CD4-positive, alpha-beta T cell treated with Interleukin-12 subunit alpha and Interleukin-12 subunit beta, for 1 hour (primary cell): ENCODE results near the gene ATF5.
"Not testable (repeated sequence)": the region's sequence is repeated elsewhere in the genome, so short reads cannot be mapped to it uniquely, and the experiment has no call there.

Source experiments
- DNase-seq: peaks from one replicate; pipeline ENCODE4 v3.0.0-alpha.2; 2020

The ATF5 gene

DNA sequence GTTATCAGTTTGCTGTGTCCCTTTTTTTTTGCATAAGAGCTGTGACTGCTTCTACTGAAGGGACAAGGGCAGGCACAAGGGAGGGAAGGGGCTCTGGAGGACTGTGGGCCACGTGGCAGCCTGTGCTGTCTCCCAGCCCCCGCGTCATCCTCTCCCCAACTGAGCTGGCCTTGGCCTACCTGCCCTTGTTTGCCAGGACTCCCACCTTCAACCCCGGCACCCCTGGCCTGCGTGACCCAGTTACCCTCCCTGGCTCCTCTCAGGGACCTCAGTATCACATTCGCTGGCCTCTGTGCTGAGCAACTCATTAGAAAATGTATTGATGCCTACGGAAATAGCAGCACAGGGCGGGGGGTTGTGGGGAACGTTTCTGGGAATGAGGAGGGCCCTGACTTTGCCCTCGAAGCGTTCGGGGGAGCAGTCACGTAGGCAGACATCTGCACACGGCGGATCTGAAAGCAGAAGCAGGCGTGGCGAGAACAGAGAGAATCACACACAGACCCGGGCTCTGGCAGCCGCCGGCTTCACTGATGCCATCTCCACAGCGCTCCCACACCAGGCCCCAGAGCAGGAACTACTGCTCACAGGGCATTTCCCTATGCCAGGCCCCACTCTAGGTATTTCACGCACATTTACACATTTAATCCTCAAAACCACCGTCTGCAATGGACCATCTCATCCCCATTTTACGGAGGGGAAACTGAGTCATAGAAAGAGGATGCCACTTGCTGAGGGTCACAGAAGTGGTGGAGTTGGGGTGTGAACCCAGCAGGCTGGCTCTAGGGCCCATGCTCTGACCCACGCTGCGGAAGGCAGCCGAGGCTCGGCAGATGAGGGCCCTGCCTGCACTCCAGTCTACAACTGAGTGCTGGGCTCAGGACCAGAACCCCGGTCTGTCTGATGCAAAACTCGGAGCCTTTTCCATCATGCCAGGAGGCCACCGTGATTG is 5.7 kb upstream of the ATF5 start:
- DNase-seq = no peak

DNA sequence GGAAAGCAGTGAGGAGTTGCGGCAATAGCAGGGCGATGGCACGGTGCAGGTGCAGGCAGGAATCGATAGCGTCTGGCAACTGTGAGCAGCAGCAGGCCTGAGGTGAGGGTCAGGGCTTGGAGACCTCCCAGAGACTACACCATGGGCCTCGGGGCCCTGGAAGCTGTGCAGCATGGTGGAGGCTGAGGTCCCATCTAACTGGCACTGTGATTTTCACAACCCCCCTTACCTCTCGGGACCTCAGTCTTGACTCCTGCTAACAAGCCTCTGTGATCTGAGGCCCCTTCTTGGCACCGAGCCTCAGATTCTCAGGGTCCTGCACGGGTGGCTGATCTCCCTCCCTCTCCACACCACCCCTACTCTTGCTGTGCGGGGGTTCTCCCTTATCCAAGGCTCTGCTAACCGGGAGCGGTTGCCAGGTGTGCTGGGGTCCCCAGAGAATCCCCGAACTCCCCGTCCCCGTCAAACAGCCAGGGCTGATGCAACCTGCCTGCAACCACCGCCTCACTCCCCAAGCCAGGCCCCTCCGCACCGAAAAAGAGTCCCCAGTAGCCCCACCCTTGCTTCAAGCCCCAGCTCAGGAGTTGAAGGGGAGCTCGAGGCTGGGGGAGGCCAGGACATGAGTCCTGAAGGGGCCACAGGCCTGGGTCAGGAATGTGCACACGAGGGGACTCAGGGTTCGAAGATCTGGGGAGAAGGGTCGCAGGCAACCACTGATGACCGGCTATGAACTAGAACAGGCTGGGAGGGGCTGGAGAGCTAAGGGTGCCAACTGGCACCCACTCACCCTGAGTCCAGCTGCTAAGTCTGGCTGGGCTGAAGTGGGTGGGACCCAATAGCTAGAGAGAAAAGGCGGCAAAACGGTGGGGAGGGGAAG is 4.8 kb upstream of the ATF5 start:
- no peak for DNase-seq

GRCh38 chr19:49924881-49925210 is 4.2 kb upstream of the ATF5 start:
- DNase-seq = not testable (repeated sequence)

DNA sequence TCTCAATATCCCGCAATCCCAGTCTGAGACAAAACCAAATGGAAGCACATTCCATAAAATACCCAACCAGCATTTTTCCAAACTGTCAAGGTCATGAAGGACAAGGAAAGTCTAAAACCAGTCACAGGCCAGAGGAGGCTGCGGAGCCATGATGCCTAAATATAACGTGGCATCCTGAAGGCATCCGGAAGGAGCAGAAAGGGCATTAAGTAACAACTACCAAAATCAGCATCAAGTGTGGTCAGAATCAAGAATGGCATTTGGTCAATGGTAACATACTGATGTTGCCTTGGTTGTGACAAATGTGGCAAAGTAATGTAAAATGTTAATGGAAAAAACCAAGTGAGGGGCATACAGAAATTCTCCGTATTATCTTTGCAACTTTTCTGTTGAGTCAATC is 3.5 kb upstream of the ATF5 start:
- no peak for DNase-seq

GRCh38 chr19:49926515-49926914 is 2.5 kb upstream of the ATF5 start:
- DNase-seq = no peak

DNA sequence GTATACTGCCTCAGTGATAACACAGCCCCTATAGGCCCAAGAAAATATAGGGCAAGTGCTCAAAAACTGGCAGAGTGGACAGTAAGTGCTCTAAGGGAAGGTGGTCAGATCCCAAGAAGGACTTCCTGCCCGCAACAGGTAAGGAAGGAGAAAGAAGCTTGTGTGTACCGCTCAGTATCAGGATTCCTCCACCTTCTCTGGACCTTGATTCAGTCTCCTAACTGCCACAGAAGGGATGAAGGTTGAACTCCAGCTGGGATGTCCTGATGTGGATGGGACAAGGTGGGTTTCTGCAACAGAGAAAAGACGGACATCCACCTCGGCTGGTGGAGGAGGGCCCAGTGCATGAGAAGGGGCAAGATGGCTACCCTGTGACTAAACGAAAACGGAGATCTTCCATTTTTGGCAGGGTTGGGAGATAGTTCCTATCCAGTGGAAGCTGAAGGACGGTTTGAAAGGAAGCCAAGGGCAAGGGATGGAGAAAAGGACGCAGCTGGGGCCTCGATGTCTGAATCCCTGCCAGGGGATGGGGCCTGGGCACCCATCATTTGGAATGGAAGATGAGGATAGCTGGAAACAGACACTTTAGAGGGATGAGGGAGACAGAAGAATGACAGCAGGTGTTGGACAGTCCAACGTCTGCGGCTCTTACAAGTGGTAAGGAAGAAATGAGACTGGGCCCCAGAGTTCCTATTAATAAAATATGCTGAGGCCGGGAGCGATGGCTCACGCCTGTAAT is 1.3 kb upstream of the ATF5 start:
- DNase-seq = no peak

GRCh38 chr19:49929611-49930482 is 842 bp downstream of the ATF5 start:
- DNase-seq = peak; percentile 96

DNA sequence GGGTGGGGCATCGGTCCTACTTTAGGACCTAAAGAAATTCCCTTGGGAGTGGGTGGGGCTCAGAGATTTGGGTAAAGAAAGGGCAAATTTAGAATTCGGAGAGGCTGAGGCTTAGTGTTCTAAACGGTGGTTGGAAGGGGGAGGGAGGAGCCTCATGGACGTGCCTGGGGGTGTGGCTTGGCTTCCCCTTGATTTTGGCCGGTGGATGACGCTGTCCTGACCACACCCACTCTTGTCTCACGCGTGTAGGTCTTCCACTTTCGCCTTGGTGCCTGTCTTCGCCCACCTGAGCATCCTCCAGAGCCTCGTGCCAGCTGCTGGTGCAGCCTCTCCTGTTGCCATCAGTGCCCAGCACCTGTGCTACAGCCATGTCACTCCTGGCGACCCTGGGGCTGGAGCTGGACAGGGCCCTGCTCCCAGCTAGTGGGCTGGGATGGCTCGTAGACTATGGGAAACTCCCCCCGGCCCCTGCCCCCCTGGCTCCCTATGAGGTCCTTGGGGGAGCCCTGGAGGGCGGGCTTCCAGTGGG is 1.5 kb downstream of the ATF5 start:
- DNase-seq = peak; percentile 27

DNA sequence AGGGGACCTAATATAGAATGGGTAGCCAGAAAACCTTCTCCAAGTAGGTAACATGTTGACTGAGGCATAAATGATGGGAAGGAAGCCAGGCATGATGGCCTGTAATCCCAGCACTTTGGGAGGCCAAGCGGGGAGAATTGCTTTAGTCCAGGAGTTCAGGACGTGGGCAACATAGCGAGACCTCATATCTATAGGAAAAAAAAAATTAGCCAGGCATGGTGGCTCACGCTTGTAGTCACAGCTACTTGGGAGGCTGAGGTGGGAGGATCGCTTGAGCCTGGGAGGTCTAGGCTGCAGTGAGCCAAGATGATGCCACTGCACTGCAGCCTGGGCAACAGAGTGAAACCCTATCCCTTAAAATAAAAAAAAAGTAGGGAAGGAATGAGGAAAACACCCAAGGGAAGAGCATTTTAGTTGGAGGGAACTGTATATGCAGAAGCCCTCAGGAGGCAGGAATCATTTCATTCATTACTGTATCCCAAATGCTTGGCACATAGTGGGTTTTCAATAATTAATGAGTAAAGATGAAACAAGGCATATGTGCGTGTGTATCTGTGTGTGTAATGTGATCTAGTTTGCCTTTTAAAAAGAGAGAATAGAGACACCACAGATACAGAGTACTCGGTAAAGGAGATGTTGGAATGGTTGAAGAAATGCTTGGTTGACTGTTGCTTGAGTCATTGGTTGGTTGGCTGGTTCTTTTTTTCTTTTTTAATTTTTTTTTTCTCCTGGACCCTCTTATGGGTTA is 2.5 kb downstream of the ATF5 start:
- DNase-seq = no peak

DNA sequence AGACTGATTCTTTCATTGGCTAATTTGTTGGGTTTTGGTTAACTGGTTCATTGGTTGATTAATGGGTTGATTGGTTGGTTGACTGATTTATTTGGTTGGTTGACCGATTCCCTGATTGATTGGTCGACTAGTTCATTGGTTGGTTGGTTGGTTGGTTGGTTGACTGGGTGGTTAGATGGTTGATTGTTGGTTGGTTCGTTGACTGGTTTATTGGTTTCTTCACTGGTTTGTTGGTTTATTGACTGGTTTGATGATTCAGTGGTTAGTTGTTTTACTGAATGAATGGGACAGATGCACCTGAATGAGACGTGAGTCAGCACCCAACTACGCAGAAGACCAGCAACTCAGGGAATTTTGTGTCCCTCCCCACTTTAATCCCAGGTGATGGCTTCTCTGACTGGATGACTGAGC is 3.0 kb downstream of the ATF5 start:
- DNase-seq = no peak

DNA sequence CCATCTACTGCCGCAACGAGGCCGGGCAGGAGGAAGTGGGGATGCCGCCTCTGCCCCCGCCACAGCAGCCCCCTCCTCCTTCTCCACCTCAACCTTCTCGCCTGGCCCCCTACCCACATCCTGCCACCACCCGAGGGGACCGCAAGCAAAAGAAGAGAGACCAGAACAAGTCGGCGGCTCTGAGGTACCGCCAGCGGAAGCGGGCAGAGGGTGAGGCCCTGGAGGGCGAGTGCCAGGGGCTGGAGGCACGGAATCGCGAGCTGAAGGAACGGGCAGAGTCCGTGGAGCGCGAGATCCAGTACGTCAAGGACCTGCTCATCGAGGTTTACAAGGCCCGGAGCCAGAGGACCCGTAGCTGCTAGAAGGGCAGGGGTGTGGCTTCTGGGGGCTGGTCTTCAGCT is 3.7 kb downstream of the ATF5 start:
- peak; percentile 63 for DNase-seq

DNA sequence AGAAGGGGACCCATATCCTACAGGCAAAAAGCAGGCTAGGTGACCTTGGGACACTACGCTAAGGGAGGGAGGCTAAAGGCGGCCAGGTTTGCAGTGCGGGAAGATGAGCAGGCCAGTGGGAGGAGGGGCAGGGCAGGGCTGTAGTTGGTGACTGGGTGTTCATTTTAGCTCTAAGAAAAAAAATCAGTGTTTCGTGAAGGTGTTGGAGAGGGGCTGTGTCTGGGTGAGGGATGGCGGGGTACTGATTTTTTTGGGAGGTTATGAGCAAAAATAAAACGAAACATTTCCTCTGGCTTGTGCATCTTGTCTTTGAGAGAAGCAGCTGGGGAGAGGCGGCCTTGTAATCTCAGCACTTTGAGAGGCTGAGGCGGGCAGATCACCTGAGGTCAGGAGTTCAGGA is 4.6 kb downstream of the ATF5 start:
- no peak for DNase-seq

GRCh38 chr19:49936549-49936948 is 7.5 kb downstream of the ATF5 start:
- no peak for DNase-seq

GRCh38 chr19:49937750-49938381 is 8.9 kb downstream of the ATF5 start:
- DNase-seq = peak; percentile 79

- no peak for DNase-seq
Observed at GRCh38 chr19:49938662-49939061, 9.7 kb downstream of the ATF5 start.

DNA sequence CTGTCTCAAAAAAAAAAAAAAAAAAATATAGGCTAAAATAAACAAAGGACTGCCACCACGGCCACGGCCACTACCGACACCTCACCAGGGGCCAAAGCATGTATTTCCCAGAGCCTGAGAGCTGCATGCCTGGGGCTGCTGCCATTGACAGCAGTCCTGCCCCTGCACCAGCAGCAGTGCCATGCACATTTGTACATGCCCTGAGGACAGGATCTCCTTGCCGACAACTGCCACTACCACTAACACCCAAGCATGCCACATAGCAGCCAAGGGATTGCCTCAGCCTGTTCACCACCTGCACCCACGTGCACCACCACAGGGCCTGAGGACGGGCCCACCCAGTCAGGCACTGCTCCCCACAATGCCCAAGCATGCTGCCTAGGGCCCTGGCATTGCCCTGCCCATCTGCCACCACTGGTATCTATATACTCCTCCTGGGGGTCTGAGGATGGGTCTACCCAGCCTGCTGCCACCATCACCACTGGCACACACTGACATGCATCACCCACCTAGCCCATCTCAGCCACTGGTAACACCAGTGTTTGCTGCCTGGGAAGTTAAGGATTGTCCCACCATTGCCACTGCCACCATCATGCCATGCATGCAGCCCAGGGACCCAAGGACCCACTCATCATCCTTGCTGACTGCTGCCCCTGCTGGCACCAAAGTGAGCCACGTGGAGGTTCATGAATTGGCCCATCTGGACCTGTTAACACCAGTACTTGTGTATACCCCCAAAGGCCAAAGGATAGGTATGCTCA is 10.9 kb downstream of the ATF5 start:
- no peak for DNase-seq

DNA sequence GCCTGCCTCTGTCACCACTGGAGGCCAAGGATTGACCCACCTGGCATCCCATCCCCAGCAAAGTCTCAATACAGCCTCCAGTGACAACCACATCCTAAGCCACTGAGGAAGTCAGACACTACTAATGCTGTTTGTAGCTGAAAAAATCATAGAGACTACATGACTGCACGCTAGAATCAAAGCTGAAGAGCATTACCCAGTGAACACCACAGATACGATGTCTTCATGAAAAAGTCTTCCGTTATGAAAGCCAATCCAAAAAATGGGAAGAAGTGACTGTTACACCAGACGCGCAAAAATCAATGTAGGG is 11.4 kb downstream of the ATF5 start:
- DNase-seq = no peak

GRCh38 chr19:49944567-49944966 is 15.6 kb downstream of the ATF5 start:
- DNase-seq = not testable (repeated sequence)

DNA sequence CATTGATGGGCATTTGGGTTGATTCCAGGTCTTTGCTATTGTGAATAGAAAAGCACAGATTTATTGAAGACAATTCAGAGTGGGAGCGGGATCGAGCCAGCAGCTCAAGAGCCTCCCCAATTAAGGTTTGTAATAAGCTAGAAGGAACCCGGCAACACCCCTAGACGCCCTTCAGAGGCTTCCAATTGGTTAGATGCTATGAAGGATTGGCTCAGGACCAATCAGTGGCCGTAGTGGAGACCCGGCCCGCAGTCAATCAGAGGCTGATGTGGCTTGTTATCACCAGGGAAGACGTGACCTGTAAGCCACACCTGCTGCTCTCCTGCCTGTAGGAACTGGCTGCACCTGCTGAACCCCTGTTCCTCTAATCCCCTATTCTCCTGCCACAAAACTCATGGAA is 17.4 kb downstream of the ATF5 start:
- no peak for DNase-seq
